Measurements from ENCODE around the gene DDX10.

DDX10 gene

DNA sequence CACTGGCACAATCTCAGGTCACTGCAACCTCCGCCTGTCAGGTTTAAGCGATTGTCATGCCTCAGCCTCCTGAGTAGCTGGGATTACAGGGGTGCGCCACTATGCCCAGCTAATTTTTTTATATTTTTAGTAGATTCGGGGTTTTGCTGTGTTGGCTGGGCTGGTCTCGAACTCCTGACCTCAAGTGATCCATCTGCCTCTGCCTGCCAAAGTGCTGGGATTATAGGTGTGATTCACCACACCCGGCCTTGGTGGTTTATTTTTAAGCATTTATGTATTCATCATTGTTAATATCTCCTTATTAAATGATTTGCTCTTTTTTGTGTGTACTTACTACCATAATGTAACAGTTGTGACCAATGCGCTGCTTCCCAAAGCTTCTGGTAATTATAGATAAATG lies 171.7 kb downstream of the DDX10 start:
- no peak for DNase-seq

DNA sequence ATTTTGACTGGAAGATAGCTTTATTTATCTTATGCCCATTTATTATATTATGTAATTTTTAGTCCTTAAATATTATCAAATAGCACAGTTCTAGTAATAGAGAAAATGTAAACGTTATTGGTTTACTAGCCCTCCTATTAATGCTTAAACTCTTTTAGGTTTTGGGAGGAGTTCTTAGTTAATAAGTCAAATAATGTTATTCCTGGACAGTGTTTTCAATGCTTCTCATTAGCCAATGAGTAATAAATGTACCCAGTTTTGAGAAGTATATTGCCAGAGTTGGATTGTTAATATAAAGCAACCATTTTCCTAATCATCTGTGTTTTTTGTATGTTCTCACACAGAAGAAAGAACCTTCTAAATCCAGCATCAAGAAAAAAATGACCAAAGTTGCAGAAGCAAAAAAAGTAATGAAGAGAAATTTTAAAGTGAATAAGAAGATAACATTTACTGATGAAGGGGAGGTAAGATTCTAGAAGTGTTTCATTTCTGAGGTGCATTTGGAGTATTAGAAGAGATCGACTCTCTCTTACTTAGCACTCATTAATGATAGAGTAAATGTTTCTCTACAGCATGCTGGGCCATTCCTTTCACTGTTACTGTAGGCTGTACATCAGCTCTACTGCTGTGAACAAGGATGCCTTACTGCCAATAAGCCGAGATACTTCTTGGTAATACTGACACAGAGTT lies 173.4 kb downstream of the DDX10 start:
- DNase-seq = no peak

DNA sequence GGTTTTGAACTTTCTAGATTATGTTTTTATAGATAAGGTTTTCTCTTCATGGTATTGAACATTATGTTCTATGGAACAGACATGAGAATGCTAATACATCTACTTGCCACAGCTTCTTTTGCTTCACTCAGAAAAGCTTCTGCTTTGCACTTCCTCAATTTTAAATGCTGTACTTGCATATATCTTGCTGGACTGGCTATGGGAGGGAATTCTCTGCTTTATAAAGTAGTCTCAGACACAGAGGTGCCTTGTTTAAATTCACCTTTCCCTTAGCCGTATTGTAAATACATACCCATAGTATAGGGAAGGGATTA lies 173.9 kb downstream of the DDX10 start:
- no peak for DNase-seq

DNA sequence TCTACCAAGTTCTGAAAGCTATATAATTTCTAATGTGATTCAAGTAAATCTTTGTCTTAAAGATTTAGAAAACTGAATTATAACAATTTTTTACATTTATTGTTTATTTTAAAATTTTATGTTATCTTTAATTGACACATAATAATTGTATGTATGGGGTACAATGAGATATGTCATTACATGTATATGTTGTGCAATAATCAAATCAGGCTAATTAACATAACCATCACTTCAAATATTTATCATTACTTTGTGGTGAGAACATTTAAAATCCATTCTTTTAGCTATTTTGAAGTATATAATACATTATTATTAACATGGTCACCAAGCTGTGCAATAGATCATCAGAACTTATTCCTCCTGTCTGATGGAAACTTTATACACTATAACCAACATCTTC lies 181.1 kb downstream of the DDX10 start:
- DNase-seq = no peak

DNA sequence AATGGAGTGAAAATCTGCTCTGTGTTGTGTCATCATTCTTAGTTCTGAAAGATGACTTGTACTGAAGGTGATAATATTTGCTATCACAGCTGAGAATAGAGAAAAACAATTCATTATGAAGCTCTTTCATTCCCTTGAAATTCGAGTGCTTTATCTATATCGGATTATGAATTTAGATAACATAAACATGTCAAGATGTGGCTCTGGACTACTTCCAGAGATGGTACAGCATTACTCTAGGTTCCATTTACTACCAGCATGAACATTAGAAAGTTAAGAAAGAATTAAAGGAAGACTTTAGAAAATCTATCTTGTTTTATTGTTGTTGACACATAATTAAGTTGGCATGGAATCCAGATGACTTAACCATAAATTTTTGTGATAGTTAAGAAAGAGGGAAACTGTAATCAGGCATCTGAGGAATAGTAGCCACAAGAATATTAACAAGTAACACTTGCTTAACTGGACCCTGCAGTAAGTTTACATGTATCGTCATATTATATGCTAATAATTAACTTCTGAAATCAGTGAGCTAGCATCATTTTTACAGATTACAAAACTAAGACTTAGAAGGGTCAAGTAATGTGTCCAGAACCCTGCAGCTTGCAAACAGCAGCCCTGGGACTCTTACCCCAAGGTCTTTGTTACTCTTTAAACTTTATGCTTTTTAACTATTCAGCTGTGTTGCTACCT lies 182.6 kb downstream of the DDX10 start:
- DNase-seq = no peak

DNA sequence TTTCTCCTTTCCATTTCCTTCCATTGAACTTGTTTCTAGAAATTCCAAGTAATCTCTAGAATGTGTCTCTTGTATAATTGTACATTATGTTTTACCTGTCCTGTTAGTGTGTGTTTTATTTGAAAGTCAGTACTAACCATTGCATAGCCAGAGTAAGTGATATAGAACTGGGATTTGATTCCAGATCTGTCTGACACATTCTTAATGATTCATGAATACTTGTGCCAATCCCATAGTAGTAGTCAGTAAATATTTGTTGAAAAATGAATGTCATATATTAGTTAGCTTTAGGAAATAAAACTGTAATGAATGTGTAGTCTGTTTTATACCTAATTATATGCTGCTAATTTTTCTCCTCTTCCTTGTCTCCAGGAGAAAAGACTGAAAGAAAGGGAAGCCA lies 186.9 kb downstream of the DDX10 start:
- DNase-seq = no peak

DNA sequence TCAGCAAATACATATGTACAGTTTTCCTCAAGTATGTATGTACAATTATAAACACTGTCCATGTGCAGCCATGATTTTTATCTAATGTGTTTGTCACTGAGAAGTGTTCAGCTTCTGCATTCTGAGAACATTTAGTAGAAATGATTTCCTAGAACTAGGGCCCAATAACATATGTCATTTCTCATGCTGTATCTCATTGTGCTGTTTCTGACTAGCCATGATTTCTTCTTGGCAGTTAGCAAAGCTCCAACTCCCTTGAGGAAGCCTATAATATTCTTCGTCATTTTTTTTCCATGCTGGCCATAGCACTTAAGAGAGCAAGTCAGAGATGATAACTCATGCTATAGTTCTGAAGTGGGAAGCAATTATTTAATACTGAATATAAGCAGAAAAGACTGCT lies 187.8 kb downstream of the DDX10 start:
- no peak for DNase-seq

DNA sequence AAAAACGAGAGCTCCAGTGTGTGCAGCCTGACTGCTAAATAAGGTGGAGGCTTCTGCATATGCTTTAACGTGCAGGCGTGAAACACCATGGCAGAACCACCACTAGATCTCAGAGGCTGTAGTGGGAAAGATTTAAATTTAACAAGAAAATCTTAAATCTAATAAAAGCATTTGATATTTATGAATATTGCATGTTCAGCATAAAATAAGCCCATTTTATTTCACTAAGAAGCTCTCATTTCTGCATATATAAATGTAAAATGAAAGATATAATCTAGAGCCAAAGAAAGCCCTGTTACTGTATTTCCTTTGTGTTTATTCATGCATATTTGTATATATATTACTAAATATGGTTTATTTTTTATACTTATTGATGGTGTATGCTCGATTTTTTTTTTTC lies 188.3 kb downstream of the DDX10 start:
- DNase-seq = no peak

DNA sequence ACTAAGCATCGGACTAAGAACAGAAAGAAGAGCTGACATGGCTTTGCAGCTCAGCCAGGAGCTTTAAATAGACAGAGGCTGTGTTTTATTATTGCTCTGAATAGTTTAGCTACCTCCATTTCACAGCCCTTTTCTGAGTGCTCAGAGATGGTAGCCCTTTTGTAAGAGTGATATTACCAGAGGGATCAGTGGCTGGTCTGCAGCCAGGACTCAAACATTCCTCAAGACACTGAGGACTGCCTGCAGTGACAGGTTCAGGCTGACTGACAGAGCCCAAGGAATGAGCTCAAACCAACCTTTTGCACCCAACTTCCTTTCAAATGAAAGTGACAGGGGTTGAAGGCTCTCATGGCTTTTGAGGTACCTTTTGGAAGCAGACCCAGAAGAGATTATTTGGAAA lies 189.0 kb downstream of the DDX10 start:
- DNase-seq = peak; percentile 7

DNA sequence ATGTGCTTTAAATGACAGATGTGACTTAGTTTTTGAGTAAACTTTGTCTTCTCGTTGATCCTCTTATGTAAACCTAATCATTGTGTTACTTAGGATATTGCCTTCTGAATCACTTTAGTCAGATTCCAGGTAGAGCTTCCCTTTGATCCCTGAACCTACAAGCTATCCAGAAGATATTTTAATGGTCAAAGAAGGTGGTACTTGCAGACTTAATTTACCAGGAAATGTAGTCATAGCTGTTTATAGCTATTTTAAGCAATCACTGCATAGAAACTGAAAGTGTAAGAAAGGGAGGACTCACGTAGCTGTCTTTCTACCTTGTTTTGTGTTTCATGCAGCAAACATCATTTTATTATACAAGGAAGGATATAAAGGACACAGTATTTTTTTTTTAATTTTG lies 189.5 kb downstream of the DDX10 start:
- DNase-seq = no peak

DNA sequence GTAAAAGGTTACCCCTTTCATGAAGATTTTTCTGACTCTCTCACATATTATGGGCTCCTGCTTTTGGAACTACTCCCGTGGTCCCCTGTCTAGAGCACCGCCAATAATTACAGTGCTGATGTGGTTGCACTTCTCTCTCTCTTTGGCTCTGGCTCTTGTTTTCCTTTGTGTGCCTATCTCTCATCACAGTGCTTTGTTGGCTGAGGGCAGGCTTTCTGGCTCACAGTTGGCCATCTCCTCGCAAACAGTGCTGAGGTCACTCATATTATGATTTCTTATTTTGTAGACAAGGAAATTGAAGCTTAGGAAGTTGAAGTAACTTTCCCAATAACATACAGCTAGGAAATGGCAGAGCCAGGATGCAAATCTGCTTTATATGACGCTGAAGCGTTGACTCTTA lies 192.5 kb downstream of the DDX10 start:
- DNase-seq = no peak

DNA sequence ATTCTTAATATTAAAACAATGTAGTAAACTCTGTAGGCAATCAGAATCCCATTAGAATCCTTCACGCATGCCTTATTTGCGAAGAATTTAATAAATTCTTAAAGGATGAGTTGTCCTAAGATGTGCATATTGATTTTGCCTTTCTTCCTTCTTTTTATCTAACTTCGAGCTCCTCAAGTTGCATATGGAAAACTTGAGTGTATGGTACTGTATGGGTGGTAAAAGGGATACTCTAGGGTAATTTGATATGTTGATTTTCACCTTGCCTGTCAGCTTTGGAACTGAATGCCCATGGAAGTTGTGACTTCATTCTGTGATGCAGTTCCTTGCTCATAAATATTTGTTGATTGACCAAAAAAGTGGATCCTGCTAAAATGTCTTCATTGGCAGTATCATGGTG lies 193.8 kb downstream of the DDX10 start:
- DNase-seq = no peak

DNA sequence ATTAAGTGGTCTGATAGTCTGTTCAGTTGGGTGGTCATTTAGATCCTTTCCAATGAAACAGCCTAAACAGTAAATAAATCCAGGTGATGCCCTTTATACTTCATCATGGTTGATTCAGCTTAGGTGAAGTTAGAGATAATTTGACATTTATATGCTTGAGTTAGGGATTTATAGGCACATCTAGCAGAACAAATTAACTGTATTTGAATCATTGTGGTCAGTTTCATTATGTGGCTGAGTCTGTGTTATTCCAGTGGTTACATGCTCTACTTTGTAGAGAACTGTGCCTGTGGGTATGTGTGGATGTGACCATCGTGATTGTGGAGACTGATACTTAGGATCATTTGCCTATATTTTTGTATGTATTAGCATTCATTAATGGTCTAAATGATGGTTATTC lies 194.6 kb downstream of the DDX10 start:
- no peak for DNase-seq

DNA sequence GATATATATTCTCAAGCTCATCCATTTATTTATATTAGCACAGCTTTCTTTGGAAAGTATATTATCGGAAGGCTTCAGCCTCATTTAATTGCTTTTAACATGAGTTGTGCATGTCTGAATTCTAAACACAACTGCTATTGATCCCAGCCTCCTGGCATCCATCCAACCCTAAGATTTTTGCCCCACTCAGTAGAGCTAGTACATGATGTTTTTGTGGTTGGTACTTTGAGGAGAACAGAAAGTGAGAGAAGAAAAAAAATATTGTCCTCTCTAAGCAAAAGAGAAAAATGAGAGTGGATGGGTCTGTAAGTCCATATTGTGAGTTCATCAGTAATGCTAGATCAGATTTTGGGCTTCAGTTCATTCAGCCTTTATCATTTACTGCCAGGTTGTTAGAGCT lies 198.7 kb downstream of the DDX10 start:
- DNase-seq = no peak

DNA sequence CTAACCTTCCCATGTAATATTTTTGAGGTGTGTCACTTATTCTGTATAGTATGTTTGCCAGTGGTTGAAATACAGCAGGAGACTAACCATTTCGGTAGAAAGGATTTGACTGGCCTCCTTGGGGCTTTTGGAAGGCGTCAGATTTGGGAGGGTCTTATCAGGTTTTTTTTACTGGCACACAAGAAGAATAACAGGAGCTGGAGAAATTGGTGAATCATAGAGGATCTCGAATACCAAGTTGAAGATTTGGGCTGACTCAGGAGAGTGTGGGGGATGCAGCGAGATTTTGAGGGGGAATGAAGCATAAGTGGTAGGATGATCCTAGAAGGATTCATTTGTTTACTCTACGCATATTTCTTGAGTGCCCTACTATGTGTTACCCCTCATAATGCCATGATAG lies 200.5 kb downstream of the DDX10 start:
- no peak for DNase-seq

DNA sequence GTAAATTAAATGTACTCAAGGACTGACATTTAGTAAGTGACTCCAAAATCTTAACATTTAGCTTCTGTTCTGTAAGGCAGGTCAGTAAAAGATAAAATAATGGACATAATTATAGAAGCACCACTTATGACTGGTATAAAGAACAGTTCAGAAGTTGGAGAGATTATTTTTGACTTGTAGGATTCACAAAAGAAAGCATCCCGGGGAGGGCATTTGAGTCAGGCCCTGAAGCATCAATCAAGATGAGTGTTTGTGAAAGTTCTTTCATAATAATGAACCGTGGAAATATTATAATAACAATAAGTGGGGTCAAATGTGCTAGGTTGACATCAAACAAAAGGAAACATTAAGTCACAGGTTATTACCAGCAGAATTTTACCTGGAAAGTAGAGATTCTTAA lies 201.9 kb downstream of the DDX10 start:
- no peak for DNase-seq

DNA sequence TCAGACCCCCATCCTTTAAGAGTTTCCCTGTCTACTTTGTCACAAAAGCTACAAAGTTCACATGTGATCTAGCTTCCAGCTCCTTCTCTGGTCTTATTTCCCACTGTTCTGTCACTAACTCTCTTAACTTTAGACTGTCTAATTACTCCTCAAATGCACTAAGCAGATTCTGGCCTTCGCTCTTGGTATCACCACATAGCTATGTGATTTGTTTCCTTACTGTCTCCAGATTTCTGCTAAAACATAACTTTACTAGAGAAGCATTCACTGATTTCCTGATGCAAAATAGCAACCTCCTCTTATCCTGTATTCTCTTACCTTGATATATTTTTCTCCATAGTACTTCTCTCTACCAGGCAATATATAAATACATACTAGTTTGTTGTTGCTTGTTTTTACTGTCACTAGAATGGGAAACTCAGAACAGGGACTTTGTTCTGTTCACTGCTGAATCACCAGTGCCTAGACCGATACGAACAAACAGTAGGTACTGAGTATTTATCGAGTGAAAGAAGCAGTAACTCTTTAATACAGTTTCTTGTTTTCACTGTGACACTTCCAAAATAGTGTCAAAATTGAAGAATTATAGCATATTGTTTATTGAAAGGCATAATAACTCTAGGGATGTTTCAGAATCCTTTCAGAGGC lies 205.6 kb downstream of the DDX10 start:
- no peak for DNase-seq

DNA sequence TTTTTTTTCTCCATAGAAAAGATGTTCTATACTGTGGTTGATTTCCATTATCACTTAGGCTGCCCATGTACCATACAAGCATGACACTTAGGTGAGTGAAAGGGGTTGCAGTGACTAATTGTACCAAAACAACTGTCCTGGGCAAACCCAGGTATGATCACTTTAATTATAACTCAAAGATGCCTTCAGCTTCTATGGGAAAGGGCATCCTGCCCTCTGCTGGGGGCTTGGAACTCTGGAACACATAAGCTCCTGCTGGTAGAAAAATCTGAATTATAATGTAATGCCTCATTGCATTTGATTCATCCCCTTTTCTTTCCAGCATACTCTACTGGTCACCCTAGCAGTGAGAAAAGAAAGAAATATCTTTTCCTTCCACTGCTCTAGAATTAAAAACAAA lies 206.3 kb downstream of the DDX10 start:
- peak; percentile 16 for DNase-seq

DNA sequence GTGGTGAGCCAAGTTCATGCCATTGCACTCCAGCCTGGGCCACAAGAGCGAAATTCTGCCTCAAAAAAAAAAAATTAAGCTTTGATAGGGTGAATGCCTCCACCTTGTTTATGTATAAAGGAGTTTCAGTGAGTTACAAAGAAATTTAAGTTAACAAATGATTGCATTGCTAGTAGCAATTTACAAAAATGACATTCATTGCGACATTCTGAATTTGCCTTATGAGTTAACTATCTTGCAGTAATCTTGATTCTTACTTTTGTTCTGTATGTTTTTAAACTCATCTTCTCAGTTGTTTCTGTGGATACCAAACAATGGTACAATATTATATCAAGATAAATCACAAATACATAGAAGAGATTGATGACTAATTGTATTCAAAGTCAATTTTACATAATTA lies 207.0 kb downstream of the DDX10 start:
- DNase-seq = no peak

DNA sequence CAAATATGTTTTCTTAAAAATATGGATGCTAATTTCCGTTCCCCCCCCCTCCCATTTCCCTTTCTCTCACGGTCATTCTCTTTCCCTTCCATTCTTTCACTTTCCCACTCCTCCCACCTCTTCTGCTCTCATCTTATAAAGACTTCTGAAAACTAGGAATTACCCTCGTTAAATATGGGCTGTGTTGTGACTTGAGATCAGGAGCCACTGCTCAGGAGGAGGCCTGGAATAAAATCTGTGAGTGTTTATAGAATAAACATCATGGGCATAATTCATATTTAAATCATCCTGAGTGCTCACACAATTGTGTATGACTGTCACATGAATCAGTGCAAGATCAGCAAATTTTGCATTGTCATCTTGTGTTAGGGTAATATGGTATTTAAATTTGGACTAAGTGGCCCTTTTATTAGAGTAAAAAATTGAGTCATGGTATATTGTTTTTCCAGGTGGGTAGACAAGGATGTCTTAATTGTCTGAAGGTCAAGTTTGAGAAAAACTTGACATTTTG lies 208.0 kb downstream of the DDX10 start:
- no peak for DNase-seq

DNA sequence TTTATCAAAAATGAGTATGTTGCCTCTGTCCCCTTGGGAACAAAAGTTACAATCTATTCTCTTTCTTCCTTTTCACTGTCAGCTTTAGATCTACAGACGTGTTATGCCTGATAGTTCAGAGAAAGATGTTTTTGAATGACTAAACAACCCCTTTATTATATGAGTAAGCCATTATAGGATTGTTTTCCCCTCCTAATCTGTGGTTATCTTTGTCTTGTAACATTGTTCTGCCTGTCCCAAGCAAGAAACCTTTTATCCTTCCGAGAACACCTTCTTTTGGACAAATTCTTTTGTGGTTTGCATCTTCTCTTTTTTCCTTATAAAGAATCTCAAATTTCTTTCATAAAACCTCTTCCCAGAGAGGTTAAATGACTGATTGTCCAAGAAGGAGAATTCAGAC lies 208.4 kb downstream of the DDX10 start:
- DNase-seq = no peak

DNA sequence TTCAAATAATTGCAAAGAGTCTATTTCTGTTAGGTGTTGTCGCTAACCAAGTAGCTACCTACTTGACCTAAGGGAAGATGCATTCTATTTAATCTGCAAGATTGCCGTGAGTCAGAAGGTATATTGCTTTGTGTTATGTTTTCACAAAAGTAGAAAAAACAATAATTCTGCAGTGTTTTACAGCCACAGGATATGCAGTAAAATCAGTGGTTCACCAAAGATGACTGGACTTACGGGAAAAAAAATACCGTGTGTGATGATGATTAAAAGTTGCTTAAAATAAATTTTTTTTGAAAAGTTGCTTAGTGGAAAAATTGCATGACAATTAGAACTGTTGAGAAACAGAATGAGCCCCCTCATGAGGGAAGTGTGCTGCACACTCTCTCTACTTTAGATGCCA lies 209.1 kb downstream of the DDX10 start:
- DNase-seq = no peak

DNA sequence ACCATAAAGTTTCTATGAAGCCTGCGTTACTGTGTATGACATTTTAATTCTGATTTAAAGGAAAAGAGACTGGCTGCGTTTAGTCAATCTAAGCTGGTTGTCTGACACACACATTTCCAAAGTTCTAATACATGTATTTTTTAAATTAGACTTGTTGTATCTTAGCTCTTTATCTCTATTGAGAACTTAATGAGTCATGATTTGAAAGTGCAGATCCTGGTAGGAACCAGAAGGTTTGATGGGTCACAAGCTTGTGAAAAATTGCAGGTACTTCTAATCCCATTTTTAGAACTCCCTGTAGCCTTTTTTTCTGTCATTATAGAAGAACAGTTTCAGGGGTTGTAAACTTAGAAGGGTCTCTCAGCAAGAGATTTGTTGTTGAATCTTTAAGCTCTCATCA lies 210.3 kb downstream of the DDX10 start:
- DNase-seq = no peak

DNA sequence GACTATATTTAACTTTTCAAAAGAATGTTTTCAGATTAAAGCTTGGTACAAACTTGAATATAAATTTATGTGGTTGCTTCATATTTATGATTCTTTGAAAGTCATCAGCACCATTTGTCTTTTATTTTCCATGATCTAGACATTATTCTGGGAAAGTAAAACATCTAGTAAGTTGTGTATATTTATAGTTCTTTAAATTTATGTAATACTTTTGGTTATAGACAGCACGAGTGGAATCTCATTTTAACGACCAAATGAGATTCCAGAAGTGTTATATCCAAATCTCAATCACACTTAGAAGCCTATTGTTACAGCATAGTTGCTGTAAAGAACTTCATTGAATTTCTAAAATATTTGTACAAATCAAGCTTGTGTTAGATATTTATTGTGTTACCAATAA lies 212.3 kb downstream of the DDX10 start:
- no peak for DNase-seq

DNA sequence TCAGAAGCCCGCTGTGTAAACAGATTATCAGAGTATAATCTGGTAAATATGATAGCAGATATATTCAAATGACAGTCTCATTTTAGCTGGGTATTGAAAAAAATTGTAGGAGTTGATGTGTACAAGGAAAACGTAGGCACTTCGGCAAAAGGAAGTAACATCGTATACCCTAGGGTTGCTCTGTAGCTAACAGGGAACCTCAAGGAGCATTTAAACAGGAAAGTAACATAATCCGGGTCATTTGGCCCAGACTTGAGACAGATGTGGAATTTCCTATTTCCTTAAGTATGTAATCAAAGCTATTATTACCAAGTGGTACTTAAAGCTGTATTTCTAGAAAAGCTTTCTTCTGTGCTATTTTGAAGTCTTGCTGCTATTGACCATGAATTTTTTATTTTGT lies 215.6 kb downstream of the DDX10 start:
- no peak for DNase-seq
